Peyer's patch (tissue), 4 donors: ENCODE data around the gene HCFC1. TPM values are rescaled to one million over a fixed set of nuclear protein-coding genes. Genes with fewer than 3 reads are reported as not detected.
"Not testable (repeated sequence)": the region's sequence is repeated elsewhere in the genome, so short reads cannot be mapped to it uniquely, and the experiment has no call there.

Source experiments
- DNase-seq, 3 donors: peaks; one replicate each; pipeline ENCODE4 v3.0.0-alpha.2; 2017 to 2019
- H3K27ac ChIP-seq, 4 donors: fragments of 200-600 bp; sonication (generic); one replicate each; pipeline ENCODE4 v1.5.1; 2016 to 2019
- H3K27me3 ChIP-seq, 2 donors: fragments of 200-600 bp; sonication (generic); one replicate each; pipeline ENCODE4 v1.5.1; 2019
- H3K36me3 ChIP-seq, 3 donors: fragments of 200-600 bp; sonication (generic); one replicate each; pipeline ENCODE4 v1.5.1; 2016 to 2019
- H3K4me1 ChIP-seq, 4 donors: fragments of 200-600 bp; sonication (generic); one replicate each; pipeline ENCODE4 v1.5.1; 2016 to 2019
- H3K4me3 ChIP-seq, 4 donors: fragments of 200-600 bp; sonication (generic); 1 replicate in 3 of 4; 2 replicates in 1 of 4; pipeline ENCODE4 v1.5.1; 2016 to 2019; ENCODE audit warnings: mild to moderate bottlenecking in 1 of 4
- H3K9me3 ChIP-seq, 4 donors: fragments of 200-600 bp; sonication (generic); one replicate each; pipeline ENCODE4 v1.5.1; 2016 to 2019; ENCODE audit warnings: mild to moderate bottlenecking in 1 of 4
- POLR2A ChIP-seq, 2 donors: fragments of 450-650 bp; IDR thresholded peaks; one replicate each; pipeline ENCODE4 v1.5.1; 2017; ENCODE audit warnings: antibody characterized with exemption in 2 of 2, mild to moderate bottlenecking in 2 of 2, moderate library complexity in 2 of 2
- total RNA-seq, 4 donors: library from RNA; depleted of rRNA; stranded (reverse); fragments of >200 nt; gene quantifications; one replicate each; pipeline ENCODE4 v1.1.0, GENCODE V29; 2016
- TF ChIP-seq, protein P1 (sequence below), 6 experiments: fragments of 450-650 bp in 4 of 6; fragments of 200-600 bp in 2 of 6; sonication (generic) in 1 of 6; IDR thresholded peaks; one replicate each; pipeline ENCODE4 v1.5.1; 2017 to 2019; ENCODE audit warnings: antibody characterized with exemption in 6 of 6, mild to moderate bottlenecking in 3 of 6, moderate library complexity in 1 of 6

HCFC1 gene
- total RNA-seq, 4 donors from 2014 or later, result 44.1 to 70.6 (median 55.6) TPM

DNA sequence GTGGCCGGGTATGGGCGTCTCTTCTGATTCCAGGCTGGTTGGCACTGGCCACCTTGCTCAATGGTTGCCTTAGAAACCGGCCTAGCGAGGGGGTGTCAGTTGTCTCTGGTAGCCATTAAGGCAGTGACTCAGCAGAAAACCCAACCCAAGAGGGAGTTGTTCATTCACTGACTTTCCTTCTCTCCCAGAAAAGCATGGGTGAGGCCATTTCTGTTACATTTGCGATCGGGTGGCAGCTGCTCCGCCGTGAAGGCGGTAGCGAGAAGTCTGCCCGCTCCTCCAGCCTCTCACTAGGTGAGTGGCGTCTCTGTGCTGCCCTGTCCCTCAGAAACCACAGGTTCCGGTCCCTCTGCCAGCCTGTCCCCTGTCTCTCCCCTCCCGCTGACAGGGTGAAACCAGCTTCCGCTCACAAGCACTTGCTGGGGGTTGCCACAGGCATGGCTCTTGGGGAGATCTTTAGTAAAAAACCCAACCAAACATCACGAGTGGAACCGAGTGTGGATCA is 30.6 kb upstream of the HCFC1 start:
- no peak for TF ChIP-seq POLR2A (IDR thresholded peaks at IDR 0.05)
- TF ChIP-seq, protein P1, sequence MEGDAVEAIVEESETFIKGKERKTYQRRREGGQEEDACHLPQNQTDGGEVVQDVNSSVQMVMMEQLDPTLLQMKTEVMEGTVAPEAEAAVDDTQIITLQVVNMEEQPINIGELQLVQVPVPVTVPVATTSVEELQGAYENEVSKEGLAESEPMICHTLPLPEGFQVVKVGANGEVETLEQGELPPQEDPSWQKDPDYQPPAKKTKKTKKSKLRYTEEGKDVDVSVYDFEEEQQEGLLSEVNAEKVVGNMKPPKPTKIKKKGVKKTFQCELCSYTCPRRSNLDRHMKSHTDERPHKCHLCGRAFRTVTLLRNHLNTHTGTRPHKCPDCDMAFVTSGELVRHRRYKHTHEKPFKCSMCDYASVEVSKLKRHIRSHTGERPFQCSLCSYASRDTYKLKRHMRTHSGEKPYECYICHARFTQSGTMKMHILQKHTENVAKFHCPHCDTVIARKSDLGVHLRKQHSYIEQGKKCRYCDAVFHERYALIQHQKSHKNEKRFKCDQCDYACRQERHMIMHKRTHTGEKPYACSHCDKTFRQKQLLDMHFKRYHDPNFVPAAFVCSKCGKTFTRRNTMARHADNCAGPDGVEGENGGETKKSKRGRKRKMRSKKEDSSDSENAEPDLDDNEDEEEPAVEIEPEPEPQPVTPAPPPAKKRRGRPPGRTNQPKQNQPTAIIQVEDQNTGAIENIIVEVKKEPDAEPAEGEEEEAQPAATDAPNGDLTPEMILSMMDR (IDR thresholded peaks at IDR 0.05), result no peak
- no peaks in the 10 kb centered on the region for H3K27me3 ChIP-seq
- H3K36me3 ChIP-seq, result no peaks in the 10 kb centered on the region
- H3K4me1 ChIP-seq, result no peaks in the 10 kb centered on the region
- H3K9me3 ChIP-seq, result no peaks in the 10 kb centered on the region
- H3K4me3 ChIP-seq, result no peak overlapping the region
- peak overlapping the region in 2 of 4 donors; percentile 4 to 67 for H3K27ac ChIP-seq
- peak in 2 of 3 donors; percentile 71 to 77 for DNase-seq

DNA sequence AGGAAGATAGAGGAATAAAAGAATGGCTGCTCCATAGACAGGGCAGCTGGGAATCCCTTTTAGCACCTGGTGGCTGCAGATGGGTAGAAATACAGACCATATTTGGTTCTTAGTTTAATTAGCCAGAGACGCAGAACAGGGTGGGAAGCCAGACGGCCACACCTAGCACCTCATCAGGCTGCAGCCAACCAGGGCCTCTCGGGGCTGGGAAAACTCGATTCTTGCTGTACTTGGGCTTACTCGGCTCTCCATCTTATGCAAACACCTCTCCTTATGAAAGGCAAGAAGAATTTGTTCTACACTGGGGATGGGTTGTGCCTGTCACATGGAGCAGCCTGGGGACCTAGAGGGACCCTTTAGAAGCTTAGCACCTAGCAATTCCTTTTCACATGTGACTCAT is 28.4 kb upstream of the HCFC1 start:
- Histone ChIP-seq H3K27ac (no peak overlapping the region), H3K36me3 (no peaks in the 10 kb centered on the region), H3K4me3 (no peak overlapping the region), H3K27me3 (no peaks in the 10 kb centered on the region), H3K4me1 (no peaks in the 10 kb centered on the region), H3K9me3 (no peaks in the 10 kb centered on the region)
- DNase-seq, result no peak
- TF ChIP-seq, protein P1 (IDR thresholded peaks at IDR 0.05), result no peak
- no peak for TF ChIP-seq POLR2A (IDR thresholded peaks at IDR 0.05)

DNA sequence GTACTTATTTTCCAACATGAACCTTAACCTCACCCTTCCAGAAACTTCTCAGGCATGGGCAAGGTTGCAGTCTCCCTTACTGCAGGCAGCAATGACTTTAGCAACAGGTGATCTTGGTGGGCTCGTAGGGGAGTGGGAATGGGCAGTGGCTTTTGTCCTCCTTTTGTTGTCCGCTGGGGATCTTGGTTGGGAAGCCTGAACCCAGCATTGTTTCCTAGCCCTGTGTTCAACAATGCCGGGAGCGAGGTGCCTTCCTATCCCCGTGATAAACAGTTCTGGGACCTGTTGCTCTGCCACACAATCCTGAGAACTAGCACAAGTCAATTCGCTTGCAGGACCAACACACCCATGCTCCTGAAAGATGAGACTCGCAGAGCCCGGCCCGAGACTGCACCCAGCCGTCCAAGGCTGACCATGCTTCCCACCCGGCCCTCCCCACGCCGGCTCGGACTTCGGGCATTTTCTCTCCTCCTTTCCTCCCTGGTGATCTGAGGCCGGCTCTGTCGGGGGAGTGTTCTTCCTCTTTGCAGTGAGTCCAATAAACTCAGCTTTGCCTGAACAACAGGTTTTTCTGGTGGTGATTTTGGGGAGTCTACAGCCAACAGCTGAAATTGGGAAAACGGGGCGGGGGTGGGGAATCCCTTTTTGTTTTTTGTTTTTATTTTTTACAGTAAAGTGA is 27.9 kb upstream of the HCFC1 start:
- H3K4me3 ChIP-seq, result no peak overlapping the region
- H3K4me1 ChIP-seq, result no peaks in the 10 kb centered on the region
- no peak for TF ChIP-seq POLR2A (IDR thresholded peaks at IDR 0.05)
- TF ChIP-seq, protein P1 (IDR thresholded peaks at IDR 0.05), result no peak
- DNase-seq, result no peak
- no peaks in the 10 kb centered on the region for H3K27me3 ChIP-seq
- H3K27ac ChIP-seq, result no peak overlapping the region
- no peaks in the 10 kb centered on the region for H3K36me3 ChIP-seq
- H3K9me3 ChIP-seq, result no peaks in the 10 kb centered on the region

DNA sequence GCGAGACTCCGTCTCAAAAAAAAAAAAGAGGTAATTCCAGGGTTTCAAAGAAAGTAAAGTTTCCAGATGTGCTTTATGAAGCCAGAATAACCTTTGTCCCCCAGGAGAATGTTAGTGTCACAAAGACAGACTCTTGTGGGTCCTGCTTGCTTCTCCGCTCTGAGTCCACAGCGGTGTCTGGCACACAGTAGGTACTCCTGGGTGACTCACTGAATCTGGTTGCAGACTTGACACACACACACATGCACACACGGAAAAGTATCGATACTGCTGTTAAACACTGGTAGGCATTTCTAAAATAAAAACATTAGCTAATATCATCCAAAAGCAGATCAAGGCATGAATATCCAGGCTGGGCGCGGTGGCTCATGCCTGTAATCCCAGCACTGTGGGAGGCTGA is 23.9 kb upstream of the HCFC1 start:
- Histone ChIP-seq H3K27me3 (no peaks in the 10 kb centered on the region), H3K4me1 (no peaks in the 10 kb centered on the region), H3K4me3 (no peak overlapping the region), H3K9me3 (no peaks in the 10 kb centered on the region), H3K36me3 (no peaks in the 10 kb centered on the region), H3K27ac (no peak overlapping the region)
- TF ChIP-seq POLR2A (IDR thresholded peaks at IDR 0.05), result no peak
- TF ChIP-seq, protein P1 (IDR thresholded peaks at IDR 0.05), result no peak
- DNase-seq, result no peak

DNA sequence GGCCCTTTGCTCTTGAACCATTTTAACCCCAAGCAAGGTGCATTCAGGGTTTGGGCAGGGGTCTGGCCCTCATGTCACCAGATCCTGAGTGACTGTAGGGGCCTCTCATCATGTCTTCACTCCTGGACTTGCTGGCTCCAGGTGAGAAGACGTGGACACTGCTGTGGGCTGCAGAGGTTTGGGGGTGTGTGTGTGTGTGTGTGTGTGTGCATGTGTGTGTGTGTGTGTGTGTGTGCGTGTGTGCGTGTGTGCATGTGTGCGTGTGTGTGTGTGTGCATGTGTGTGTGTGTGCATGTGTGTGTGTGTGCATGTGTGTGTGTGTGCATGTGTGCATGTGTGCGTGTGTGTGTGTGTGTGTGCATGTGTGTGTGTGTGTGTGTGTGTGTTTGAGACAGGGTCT is 22.8 kb upstream of the HCFC1 start:
- H3K4me1 ChIP-seq, H3K27me3 ChIP-seq, H3K27ac ChIP-seq, H3K9me3 ChIP-seq, DNase-seq, H3K4me3 ChIP-seq, H3K36me3 ChIP-seq: not testable (repeated sequence)

DNA sequence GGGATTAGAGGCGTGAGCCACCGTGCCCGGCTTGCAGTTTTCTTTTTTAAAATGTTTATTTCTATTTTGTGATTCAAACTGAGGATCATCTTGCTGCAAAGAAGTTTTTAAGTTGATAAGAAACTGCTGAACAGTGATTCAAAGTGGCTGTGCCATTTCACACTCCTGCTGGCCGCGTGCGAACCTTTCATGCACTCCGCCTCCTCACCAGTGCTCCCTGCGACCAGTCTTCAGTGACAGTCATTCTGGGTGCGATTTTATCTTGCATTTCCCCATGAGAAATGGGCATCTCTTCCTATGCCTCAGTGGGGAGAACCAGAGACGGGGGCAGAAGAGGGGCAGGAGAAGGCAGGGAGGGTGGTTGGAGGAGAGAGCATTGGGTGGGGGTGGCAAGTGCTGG is 22.4 kb upstream of the HCFC1 start:
- Histone ChIP-seq H3K27me3 (no peaks in the 10 kb centered on the region), H3K4me3 (no peak overlapping the region)

More for the DNA sequence above, 22.4 kb upstream of the HCFC1 start:
- DNase-seq, result no peak
- Histone ChIP-seq H3K9me3 (no peaks in the 10 kb centered on the region), H3K27ac (no peak overlapping the region), H3K4me1 (no peaks in the 10 kb centered on the region), H3K36me3 (no peaks in the 10 kb centered on the region)
- TF ChIP-seq, protein P1 (IDR thresholded peaks at IDR 0.05), result no peak
- TF ChIP-seq POLR2A (IDR thresholded peaks at IDR 0.05), result no peak
